Parathyroid adenoma (tissue), 2 donors: ENCODE results near the gene ARHGEF11.
"Not testable (repeated sequence)": the region's sequence is repeated elsewhere in the genome, so short reads cannot be mapped to it uniquely, and the experiment has no call there.

Experiments used
- H2AFZ ChIP-seq: fragments of 300-600 bp; sonication (generic); one replicate; pipeline ENCODE4 v1.7.0; 2017; ENCODE audit warnings: antibody characterized with exemption, mild to moderate bottlenecking
- H3K27ac ChIP-seq: fragments of 300-600 bp; sonication (generic); one replicate; pipeline ENCODE4 v1.7.0; 2017
- H3K27me3 ChIP-seq: fragments of 300-600 bp; sonication (generic); one replicate; pipeline ENCODE4 v1.7.0; 2017; ENCODE audit warnings: low read length; ENCODE audit not compliant: control insufficient read depth, insufficient read depth
- H3K36me3 ChIP-seq: fragments of 300-600 bp; sonication (generic); one replicate; pipeline ENCODE4 v1.7.0; 2017; ENCODE audit warnings: low read length; ENCODE audit not compliant: control insufficient read depth, insufficient read depth
- H3K4me1 ChIP-seq: fragments of 300-600 bp; sonication (generic); one replicate; pipeline ENCODE4 v1.7.0; 2017; ENCODE audit warnings: control low read depth
- H3K4me2 ChIP-seq: fragments of 300-600 bp; sonication (generic); one replicate; pipeline ENCODE4 v1.7.0; 2017; ENCODE audit warnings: low read length
- H3K4me3 ChIP-seq: fragments of 300-600 bp; sonication (generic); one replicate; pipeline ENCODE4 v1.7.0; 2017; ENCODE audit warnings: low read depth, low read length
- H3K79me2 ChIP-seq: fragments of 300-600 bp; sonication (generic); one replicate; pipeline ENCODE4 v1.7.0; 2017; ENCODE audit warnings: control low read depth
- H3K9ac ChIP-seq: fragments of 300-600 bp; sonication (generic); one replicate; pipeline ENCODE4 v1.7.0; 2017; ENCODE audit warnings: mild to moderate bottlenecking
- H3K9me3 ChIP-seq: fragments of 300-600 bp; sonication (generic); one replicate; pipeline ENCODE4 v1.7.0; 2017; ENCODE audit warnings: low read length; ENCODE audit not compliant: control insufficient read depth
- TF ChIP-seq, protein P1 (sequence below): fragments of 300-600 bp; sonication (generic); IDR thresholded peaks from one replicate; pipeline ENCODE4 v1.7.0; 2017; ENCODE audit warnings: antibody characterized with exemption, mild to moderate bottlenecking
- donor health status: primary hyperparathyroidism.

Gene ARHGEF11

DNA sequence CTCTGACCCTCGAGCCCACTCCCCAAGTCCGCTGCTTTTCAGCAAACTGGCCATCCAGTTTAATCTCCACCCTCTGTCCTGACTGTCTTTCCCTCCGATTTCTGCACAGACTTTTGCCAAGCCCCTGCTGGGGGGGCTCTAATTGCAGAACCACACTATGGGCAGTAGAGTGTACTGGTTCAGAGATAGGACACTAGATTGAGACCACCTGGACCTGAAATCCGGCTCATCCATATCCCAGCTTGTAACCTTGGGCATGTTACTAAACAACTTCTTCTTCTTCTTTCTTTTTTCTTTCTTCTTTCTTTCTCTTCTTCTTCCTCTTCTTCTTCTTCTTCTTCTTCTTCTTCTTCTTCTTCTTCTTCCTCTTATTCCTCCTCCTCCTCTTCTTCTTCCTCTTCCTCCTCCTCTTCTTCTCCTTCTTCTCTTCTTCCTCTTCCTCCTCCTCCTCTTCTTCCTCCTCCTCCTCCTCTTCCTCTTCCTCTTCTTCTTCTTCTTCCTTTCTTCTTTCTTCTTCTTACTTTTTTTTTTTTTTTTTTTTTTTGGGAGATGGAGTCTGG is 117.4 kb downstream of the ARHGEF11 start:
- TF ChIP-seq, protein P1, sequence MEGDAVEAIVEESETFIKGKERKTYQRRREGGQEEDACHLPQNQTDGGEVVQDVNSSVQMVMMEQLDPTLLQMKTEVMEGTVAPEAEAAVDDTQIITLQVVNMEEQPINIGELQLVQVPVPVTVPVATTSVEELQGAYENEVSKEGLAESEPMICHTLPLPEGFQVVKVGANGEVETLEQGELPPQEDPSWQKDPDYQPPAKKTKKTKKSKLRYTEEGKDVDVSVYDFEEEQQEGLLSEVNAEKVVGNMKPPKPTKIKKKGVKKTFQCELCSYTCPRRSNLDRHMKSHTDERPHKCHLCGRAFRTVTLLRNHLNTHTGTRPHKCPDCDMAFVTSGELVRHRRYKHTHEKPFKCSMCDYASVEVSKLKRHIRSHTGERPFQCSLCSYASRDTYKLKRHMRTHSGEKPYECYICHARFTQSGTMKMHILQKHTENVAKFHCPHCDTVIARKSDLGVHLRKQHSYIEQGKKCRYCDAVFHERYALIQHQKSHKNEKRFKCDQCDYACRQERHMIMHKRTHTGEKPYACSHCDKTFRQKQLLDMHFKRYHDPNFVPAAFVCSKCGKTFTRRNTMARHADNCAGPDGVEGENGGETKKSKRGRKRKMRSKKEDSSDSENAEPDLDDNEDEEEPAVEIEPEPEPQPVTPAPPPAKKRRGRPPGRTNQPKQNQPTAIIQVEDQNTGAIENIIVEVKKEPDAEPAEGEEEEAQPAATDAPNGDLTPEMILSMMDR, result no peak
- Histone ChIP-seq H3K79me2 (no peaks in the 10 kb centered on the region), H2AFZ (no peak overlapping the region), H3K36me3 (no peaks in the 10 kb centered on the region), H3K9ac (no peak overlapping the region), H3K9me3 (no peaks in the 10 kb centered on the region), H3K4me3 (peak overlapping the region; percentile 17), H3K27me3 (no peaks in the 10 kb centered on the region), H3K4me2 (peak overlapping the region; percentile 65), H3K4me1 (no peaks in the 10 kb centered on the region), H3K27ac (no peak overlapping the region)

DNA sequence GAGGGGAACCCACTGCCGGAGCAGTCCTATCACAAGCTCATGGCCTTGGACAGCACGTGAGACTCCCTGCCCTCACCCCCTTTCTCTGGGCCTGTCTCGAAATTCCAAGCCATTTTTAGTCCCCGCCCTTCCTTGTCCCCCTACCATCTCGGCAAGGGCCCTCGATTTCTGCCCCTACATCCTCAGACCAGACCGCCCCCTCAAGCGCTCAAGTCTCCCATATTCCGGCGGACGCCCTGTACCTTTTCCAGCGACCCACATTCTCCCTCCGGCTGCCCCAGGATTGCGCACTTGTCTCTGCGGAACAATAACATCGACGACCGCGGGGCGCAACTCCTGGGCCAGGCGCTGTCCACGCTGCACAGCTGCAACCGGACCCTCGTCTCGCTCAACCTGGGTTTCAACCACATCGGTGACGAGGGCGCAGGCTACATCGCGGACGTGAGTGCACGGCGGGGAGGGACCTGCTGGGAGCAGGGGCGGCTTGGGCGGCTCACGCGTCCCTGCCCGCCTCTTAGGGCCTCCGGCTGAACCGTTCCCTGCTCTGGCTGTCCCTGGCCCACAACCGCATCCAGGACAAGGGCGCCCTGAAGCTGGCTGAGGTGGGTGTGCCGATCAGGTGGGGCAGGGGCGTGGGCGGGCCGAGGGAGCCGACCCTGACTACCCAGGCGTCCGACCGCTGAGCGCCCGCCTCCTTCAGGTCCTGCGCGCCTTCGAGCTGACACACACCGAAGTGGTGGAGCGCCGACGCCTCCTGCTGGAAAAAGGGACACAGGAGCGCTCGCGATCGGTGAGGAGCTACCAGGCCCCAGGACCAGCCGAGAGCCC is 118.1 kb downstream of the ARHGEF11 start:
- Histone ChIP-seq H3K9ac (no peak overlapping the region), H3K4me3 (peak overlapping the region; percentile 17), H3K27me3 (no peaks in the 10 kb centered on the region)

DNA sequence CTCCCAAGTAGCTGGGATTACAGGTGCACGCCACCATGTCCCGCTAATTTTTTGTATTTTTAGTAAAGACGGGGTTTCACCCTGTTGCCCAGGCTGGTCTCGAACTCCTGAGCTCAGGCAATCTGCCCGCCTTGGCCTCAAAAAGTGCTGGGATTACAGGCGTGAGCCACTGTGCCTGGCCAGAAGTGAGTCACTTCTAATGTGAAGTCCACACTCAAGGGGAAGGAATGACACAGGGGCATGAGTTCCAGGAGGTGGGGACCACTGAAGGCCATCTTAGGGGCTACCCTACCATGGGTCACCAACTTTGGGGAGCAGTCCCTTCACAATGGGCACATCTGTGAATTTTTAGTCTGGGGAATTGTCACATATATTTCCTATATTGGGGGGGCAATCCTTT is 118.8 kb downstream of the ARHGEF11 start:
- not testable (repeated sequence) for H3K9me3 ChIP-seq, H3K9ac ChIP-seq, H3K4me3 ChIP-seq, H3K4me2 ChIP-seq, H3K27me3 ChIP-seq, H2AFZ ChIP-seq, H3K4me1 ChIP-seq, H3K27ac ChIP-seq, H3K36me3 ChIP-seq, H3K79me2 ChIP-seq

More for the DNA sequence above, 118.1 kb downstream of the ARHGEF11 start:
- TF ChIP-seq, protein P1, result peak; percentile 35
- Histone ChIP-seq H3K9me3 (no peaks in the 10 kb centered on the region), H3K4me1 (no peaks in the 10 kb centered on the region), H3K79me2 (no peaks in the 10 kb centered on the region), H3K27ac (no peak overlapping the region), H3K36me3 (no peaks in the 10 kb centered on the region), H2AFZ (peak overlapping the region; percentile 50), H3K4me2 (peak overlapping the region; percentile 65)

DNA sequence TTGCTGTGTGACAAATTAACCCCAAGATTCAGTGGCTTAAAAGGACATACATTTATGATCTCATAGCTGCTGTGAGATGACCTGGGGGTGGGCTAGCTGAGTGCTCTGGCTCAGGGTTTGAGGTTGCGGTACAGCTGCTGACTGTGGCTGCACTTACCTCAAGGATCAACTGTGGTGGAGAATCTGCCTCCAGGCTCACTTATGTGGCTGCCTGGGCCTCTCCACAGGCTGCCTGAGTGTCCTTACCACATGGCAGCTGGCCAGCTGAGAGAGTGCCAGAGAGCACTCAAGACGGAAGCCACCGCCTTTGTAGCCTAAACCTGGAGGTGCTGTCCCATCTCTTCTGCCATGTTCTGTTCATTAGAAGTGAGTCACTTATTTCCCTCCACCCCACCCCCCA is 119.4 kb downstream of the ARHGEF11 start:
- no peaks in the 10 kb centered on the region for H3K79me2 ChIP-seq
- H3K9ac ChIP-seq, result no peak overlapping the region
- H3K4me3 ChIP-seq, result no peak overlapping the region
- H3K4me1 ChIP-seq, result no peaks in the 10 kb centered on the region
- H2AFZ ChIP-seq, result no peak overlapping the region
- TF ChIP-seq, protein P1, result no peak
- H3K4me2 ChIP-seq, result no peak overlapping the region
- no peaks in the 10 kb centered on the region for H3K36me3 ChIP-seq
- no peaks in the 10 kb centered on the region for H3K9me3 ChIP-seq
- no peak overlapping the region for H3K27ac ChIP-seq
- no peaks in the 10 kb centered on the region for H3K27me3 ChIP-seq

DNA sequence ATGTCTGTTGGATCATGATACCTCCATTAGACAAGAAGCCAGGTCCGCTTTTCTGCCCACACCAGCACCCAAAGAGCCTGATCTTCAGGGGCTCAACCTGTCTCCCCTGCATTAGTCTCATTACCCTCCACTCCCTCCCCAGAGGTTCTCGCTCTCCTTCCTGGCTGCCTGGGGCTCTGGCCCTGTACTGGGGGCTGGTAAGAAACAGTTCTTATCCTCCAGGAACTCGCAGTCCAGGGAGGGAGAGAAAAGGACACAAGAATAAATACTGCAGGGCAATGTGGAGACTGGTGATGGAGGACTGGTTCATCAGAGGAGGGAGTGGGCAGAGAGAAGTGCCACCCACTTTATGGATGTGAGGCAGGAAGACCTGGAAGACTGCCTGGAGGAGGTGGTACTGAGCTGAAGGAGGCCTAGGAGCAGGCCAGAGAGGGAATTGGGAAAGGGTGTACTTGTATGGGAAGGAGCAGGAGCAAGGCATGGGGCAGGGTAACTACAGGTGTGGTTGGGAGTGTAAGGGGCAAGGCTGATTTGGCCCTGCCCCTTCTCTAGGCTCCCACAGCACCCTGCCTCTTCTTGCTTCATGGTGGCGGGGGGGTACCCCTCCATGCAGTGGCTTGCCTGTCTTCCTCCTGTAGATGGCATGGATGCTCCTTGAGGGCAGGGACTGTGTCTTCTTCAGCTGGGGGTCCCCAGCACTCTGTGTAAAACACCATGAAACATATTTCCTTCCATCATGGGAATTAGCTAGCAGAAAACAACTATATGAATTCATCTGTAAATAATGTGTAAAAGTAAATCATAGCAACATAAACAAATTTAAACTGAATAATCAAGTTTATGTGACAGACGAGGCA is 120.2 kb downstream of the ARHGEF11 start:
- H3K27me3 ChIP-seq, result peaks cover 4% of the 10 kb centered on the region
- H3K4me3 ChIP-seq, result no peak overlapping the region
- H3K79me2 ChIP-seq, result no peaks in the 10 kb centered on the region
- no peak overlapping the region for H2AFZ ChIP-seq
- H3K9ac ChIP-seq, result no peak overlapping the region
- H3K4me2 ChIP-seq, result no peak overlapping the region
- no peaks in the 10 kb centered on the region for H3K36me3 ChIP-seq
- no peak overlapping the region for H3K27ac ChIP-seq
- no peaks in the 10 kb centered on the region for H3K9me3 ChIP-seq
- TF ChIP-seq, protein P1, result no peak
- H3K4me1 ChIP-seq, result no peaks in the 10 kb centered on the region
